H1 (cell line): ENCODE measurements around the gene GJD4.

ENCODE experiments used
- ATF2 ChIP-seq: IDR thresholded peaks from 2 replicates; pipeline ENCODE4 v1.6.1; 2012; ENCODE audit warnings: low read length, inconsistent platforms
- BRCA1 ChIP-seq: IDR thresholded peaks from 2 replicates; pipeline ENCODE4 v1.6.1; 2012; ENCODE audit warnings: low read depth, low read length, improper control_type of control experiment
- CREB1 ChIP-seq: IDR thresholded peaks from 2 replicates; pipeline ENCODE4 v1.6.1; 2012; ENCODE audit warnings: inconsistent platforms
- EP300 ChIP-seq, 2 experiments: IDR thresholded peaks; 1 replicate in 1 of 2; 2 replicates in 1 of 2; pipeline ENCODE4 v1.6.1; 2011 to 2012; ENCODE audit warnings: low read depth in 2 of 2, low read length in 2 of 2, mild to moderate bottlenecking in 2 of 2, borderline replicate concordance in 1 of 2, inconsistent platforms in 1 of 2, moderate library complexity in 1 of 2
- MAX ChIP-seq: IDR thresholded peaks from 2 replicates; pipeline ENCODE4 v1.6.1; 2012; ENCODE audit warnings: inconsistent platforms
- POLR2A ChIP-seq, 2 experiments: IDR thresholded peaks; 1 replicate in 1 of 2; 2 replicates in 1 of 2; pipeline ENCODE4 v1.6.1; 2011; ENCODE audit warnings: low read depth in 2 of 2, low read length in 2 of 2, mild to moderate bottlenecking in 2 of 2; ENCODE audit errors: control extremely low read depth in 1 of 2
- POLR2AphosphoS5 ChIP-seq: IDR thresholded peaks from 2 replicates; pipeline ENCODE4 v1.6.1; 2011; ENCODE audit warnings: low read depth, low read length
- POU5F1 ChIP-seq: IDR thresholded peaks from 2 replicates; pipeline ENCODE4 v1.6.1; 2011; ENCODE audit warnings: low read depth, mild to moderate bottlenecking, low read length, moderate library complexity
- TAF1 ChIP-seq: IDR thresholded peaks from 2 replicates; pipeline ENCODE4 v1.6.1; 2011; ENCODE audit warnings: mild to moderate bottlenecking, low read depth, low read length
- USF2 ChIP-seq: IDR thresholded peaks from 2 replicates; pipeline ENCODE4 v1.6.1; 2011; ENCODE audit warnings: low read length, improper control_type of control experiment
- TF ChIP-seq, protein P1 (sequence below), 3 experiments: IDR thresholded peaks; 1 replicate in 2 of 3; 2 replicates in 1 of 3; pipeline versions ENCODE4 v1.5.1 to v1.6.1; 2011; ENCODE audit warnings: low read length in 3 of 3, mild to moderate bottlenecking in 3 of 3, inconsistent platforms in 2 of 3, low read depth in 1 of 3, moderate library complexity in 1 of 3; ENCODE audit not compliant: insufficient read depth in 1 of 3; ENCODE audit errors: control extremely low read depth in 1 of 3

- TF ChIP-seq, protein P1, sequence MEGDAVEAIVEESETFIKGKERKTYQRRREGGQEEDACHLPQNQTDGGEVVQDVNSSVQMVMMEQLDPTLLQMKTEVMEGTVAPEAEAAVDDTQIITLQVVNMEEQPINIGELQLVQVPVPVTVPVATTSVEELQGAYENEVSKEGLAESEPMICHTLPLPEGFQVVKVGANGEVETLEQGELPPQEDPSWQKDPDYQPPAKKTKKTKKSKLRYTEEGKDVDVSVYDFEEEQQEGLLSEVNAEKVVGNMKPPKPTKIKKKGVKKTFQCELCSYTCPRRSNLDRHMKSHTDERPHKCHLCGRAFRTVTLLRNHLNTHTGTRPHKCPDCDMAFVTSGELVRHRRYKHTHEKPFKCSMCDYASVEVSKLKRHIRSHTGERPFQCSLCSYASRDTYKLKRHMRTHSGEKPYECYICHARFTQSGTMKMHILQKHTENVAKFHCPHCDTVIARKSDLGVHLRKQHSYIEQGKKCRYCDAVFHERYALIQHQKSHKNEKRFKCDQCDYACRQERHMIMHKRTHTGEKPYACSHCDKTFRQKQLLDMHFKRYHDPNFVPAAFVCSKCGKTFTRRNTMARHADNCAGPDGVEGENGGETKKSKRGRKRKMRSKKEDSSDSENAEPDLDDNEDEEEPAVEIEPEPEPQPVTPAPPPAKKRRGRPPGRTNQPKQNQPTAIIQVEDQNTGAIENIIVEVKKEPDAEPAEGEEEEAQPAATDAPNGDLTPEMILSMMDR (IDR thresholded peaks at IDR 0.05; ENCODE audit: control extremely low read depth in 1 of 3, insufficient read depth in 1 of 3, low read depth in 1 of 3, low read length in 3 of 3): no peak
- TF ChIP-seq BRCA1 (no peak), USF2 (no peak), POLR2A (IDR thresholded peaks at IDR 0.05; ENCODE audit: control extremely low read depth in 1 of 2, low read depth in 2 of 2, low read length in 2 of 2) (no peak), ATF2 (no peak), MAX (no peak), CREB1 (no peak), EP300 (IDR thresholded peaks at IDR 0.05; ENCODE audit: borderline replicate concordance in 1 of 2, low read depth in 2 of 2, low read length in 2 of 2) (no peak), TAF1 (no peak), POLR2AphosphoS5 (no peak), POU5F1 (no peak)
Measured at GRCh38 chr10:35579116-35579515, 26.0 kb upstream of the GJD4 start.
